Activated B cell treated with CpG ODN at 0.5 μM for 24 hours (primary cell): Measurements from ENCODE around the gene SMC3. TPM values are rescaled to one million over a fixed set of nuclear protein-coding genes. Genes with fewer than 3 reads are reported as not detected.
"Not testable (repeated sequence)": the region's sequence is repeated elsewhere in the genome, so short reads cannot be mapped to it uniquely, and the experiment has no call there.

ENCODE experiments used
- ATAC-seq: fragments of 200-7000 bp; cut with Tn5 transposase; one replicate; pipeline ENCODE4 v1.10.0; 2021; ENCODE audit warnings: low read depth, mild to moderate bottlenecking, moderate library complexity
- CTCF ChIA-PET: fragments of 350-600 bp; sonication (Branson Sonifier 250); formaldehyde crosslinking; loops from one replicate; lab custom pipeline; 2021; ENCODE audit warnings: antibody characterized with exemption; lab: Charles Lee
- POLR2A ChIA-PET: fragments of 350-600 bp; sonication (Branson Sonifier 250); formaldehyde crosslinking; loops from one replicate; lab custom pipeline; 2021; ENCODE audit warnings: antibody characterized with exemption; lab: Charles Lee
- DNase-seq: peaks from one replicate; pipeline ENCODE4 v3.0.0; 2022
- H3K27ac Mint-ChIP-seq: one replicate; pipeline ENCODE4 v1.8.0; 2020; ENCODE audit warnings: mixed read lengths
- H3K27me3 Mint-ChIP-seq: one replicate; pipeline ENCODE4 v1.8.0; 2021; ENCODE audit warnings: mixed read lengths
- H3K36me3 Mint-ChIP-seq: one replicate; pipeline ENCODE4 v1.8.0; 2021; ENCODE audit warnings: low read depth, mixed read lengths
- H3K4me1 Mint-ChIP-seq: one replicate; pipeline ENCODE4 v1.8.0; 2021; ENCODE audit warnings: mixed read lengths
- H3K4me3 Mint-ChIP-seq: one replicate; pipeline ENCODE4 v1.8.0; 2020; ENCODE audit warnings: mild to moderate bottlenecking, mixed read lengths
- H3K9me3 Mint-ChIP-seq: one replicate; pipeline ENCODE4 v1.8.0; 2020; ENCODE audit warnings: mixed read lengths
- CTCF ChIP-seq: fragments of 200-600 bp; IDR thresholded peaks from one replicate; pipeline ENCODE4 v1.8.0; 2022; ENCODE audit warnings: antibody characterized with exemption, mild to moderate bottlenecking
- intact Hi-C: fragments of 100-400 bp; cut with micrococcal nuclease; formaldehyde crosslinking; loops from one replicate; pipeline ENCODE4 v1.15.1; 2024
- total RNA-seq: library from RNA; stranded (reverse); gene quantifications from 2 replicates; pipeline ENCODE4 v1.2.3, GENCODE V29; 2022

SMC3 gene
- total RNA-seq, 1 donor from 2014 or later = 41.1 TPM

GRCh38 chr10:110524859-110525232 is 42.6 kb upstream of the SMC3 start:
- H3K36me3 Mint-ChIP-seq = no peaks in the 10 kb centered on the region
- no peak overlapping the region for H3K4me3 Mint-ChIP-seq
- no peak overlapping the region for H3K27ac Mint-ChIP-seq
- no peaks in the 10 kb centered on the region for H3K27me3 Mint-ChIP-seq
- CTCF ChIA-PET = interaction anchor here (1.2 kb wide), 1 partner anchor 12 kb away, joined by 3 read pairs; no protein-coding TSS in a partner anchor
- peaks cover 22% of the 10 kb centered on the region for H3K4me1 Mint-ChIP-seq
- intact Hi-C loops = no loop called here
- no peak for TF ChIP-seq CTCF
- POLR2A ChIA-PET = no interaction called here
- no peak for ATAC-seq
- no peak for DNase-seq
- H3K9me3 Mint-ChIP-seq = no peaks in the 10 kb centered on the region

GRCh38 chr10:110525349-110526260 is 41.9 kb upstream of the SMC3 start:
- no peak overlapping the region for H3K4me3 Mint-ChIP-seq
- intact Hi-C loops = no loop called here
- no peak for ATAC-seq
- no peak for TF ChIP-seq CTCF
- H3K27ac Mint-ChIP-seq = no peak overlapping the region
- no peaks in the 10 kb centered on the region for H3K36me3 Mint-ChIP-seq
- peaks cover 3% of the 10 kb centered on the region for H3K27me3 Mint-ChIP-seq
- ChIA-PET POLR2A (no interaction called here), CTCF (no interaction called here)
- H3K4me1 Mint-ChIP-seq = peaks cover 23% of the 10 kb centered on the region
- DNase-seq = no peak
- H3K9me3 Mint-ChIP-seq = no peaks in the 10 kb centered on the region

- Mint-ChIP-seq H3K27ac (no peak overlapping the region), H3K4me1 (peaks cover 23% of the 10 kb centered on the region), H3K36me3 (no peaks in the 10 kb centered on the region), H3K27me3 (peaks cover 10% of the 10 kb centered on the region), H3K9me3 (no peaks in the 10 kb centered on the region), H3K4me3 (no peak overlapping the region)
- ATAC-seq = no peak
- intact Hi-C loops = no loop called here
- POLR2A ChIA-PET = no interaction called here
- no peak for TF ChIP-seq CTCF
- CTCF ChIA-PET = no interaction called here
- DNase-seq = no peak
These were observed 39.7 kb upstream of the SMC3 start for GRCh38 chr10:110527731-110528171.

- Mint-ChIP-seq H3K9me3 (no peaks in the 10 kb centered on the region), H3K4me1 (peaks cover 26% of the 10 kb centered on the region), H3K27ac (no peak overlapping the region), H3K36me3 (no peaks in the 10 kb centered on the region), H3K4me3 (no peak overlapping the region), H3K27me3 (peaks cover 10% of the 10 kb centered on the region)
- no peak for DNase-seq
- CTCF ChIA-PET = no interaction called here
- ATAC-seq = no peak
- POLR2A ChIA-PET = no interaction called here
- intact Hi-C loops = no loop called here
- no peak for TF ChIP-seq CTCF
These were observed 39.1 kb upstream of the SMC3 start for GRCh38 chr10:110528224-110528996.

- POLR2A ChIA-PET = interaction anchor here (1.0 to 1.3 kb wide), 2 partner anchors 26 to 174 kb away, joined by 3 read pairs; no protein-coding TSS in a partner anchor
- peak overlapping the region; percentile 19 for H3K27ac Mint-ChIP-seq
- H3K4me3 Mint-ChIP-seq = peak overlapping the region; percentile 24
- peaks cover 26% of the 10 kb centered on the region for H3K4me1 Mint-ChIP-seq
- H3K9me3 Mint-ChIP-seq, DNase-seq, intact Hi-C loops, CTCF ChIA-PET, H3K36me3 Mint-ChIP-seq: not testable (repeated sequence)
- H3K27me3 Mint-ChIP-seq = peaks cover 10% of the 10 kb centered on the region
- ATAC-seq = peak; percentile 40
These were observed 38.4 kb upstream of the SMC3 start for GRCh38 chr10:110528997-110529524.
